ENCODE data around the gene MYL9. TPM values are rescaled to one million over a fixed set of nuclear protein-coding genes. Genes with fewer than 3 reads are reported as not detected.
A peak's percentile ranks its signal among the peaks of the same experiment; 100 is the strongest.

Gene MYL9
- polyA plus RNA-seq, 3 donors = 0.08 to 0.20 TPM; not detected in 1

DNA sequence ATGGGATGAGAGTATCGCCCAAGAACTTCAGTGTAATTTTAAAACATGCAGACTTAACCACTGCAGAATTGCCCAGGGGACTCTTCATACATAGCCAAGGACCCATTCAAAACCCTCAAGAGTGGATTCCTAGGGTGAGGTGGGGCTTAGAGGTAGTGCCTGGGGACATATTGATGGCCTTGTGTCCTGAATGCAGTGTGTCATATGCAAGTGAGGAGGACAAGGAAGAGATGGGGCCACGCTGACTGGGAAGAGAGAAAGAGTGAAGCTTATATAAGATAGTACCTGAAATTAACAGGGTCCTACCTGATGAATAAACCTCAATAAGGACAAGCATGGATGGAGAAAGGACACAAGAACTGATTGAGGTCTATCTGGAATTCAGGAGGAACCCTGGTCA lies 13.9 kb downstream of the MYL9 start:
- TF ChIP-seq, protein P1, sequence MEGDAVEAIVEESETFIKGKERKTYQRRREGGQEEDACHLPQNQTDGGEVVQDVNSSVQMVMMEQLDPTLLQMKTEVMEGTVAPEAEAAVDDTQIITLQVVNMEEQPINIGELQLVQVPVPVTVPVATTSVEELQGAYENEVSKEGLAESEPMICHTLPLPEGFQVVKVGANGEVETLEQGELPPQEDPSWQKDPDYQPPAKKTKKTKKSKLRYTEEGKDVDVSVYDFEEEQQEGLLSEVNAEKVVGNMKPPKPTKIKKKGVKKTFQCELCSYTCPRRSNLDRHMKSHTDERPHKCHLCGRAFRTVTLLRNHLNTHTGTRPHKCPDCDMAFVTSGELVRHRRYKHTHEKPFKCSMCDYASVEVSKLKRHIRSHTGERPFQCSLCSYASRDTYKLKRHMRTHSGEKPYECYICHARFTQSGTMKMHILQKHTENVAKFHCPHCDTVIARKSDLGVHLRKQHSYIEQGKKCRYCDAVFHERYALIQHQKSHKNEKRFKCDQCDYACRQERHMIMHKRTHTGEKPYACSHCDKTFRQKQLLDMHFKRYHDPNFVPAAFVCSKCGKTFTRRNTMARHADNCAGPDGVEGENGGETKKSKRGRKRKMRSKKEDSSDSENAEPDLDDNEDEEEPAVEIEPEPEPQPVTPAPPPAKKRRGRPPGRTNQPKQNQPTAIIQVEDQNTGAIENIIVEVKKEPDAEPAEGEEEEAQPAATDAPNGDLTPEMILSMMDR (IDR thresholded peaks at IDR 0.05) = no peak
- no peak for DNase-seq
- intact Hi-C loops (cut with micrococcal nuclease) = loop anchor here (5.0 to 10.0 kb wide), 3 partner anchors 37 to 200 kb away; partner anchors contain the start of gene RAB5IF (in 2 of the 2)
- H3K27ac Mint-ChIP-seq = no peak overlapping the region
- H2AFZ ChIP-seq (ENCODE audit: insufficient read depth, low read depth, low read length, poor library complexity, severe bottlenecking) = no peak overlapping the region
- no peaks in the 10 kb centered on the region for H4K20me1 ChIP-seq (ENCODE audit: insufficient read depth, low read length)
- H3K9ac ChIP-seq (ENCODE audit: insufficient read depth, low read length, poor library complexity, severe bottlenecking) = no peak overlapping the region
- H3K27me3 Mint-ChIP-seq (ENCODE audit: low read depth in 3 of 3) = peaks cover 0 to 3% (median 2%) of the 10 kb centered on the region in 3 donors
- no peak overlapping the region for H3K4me3 ChIP-seq (replicated peaks in 1 of 3; ENCODE audit: low read depth in 2 of 3, low read length in 3 of 3)
- H3K4me1 ChIP-seq (ENCODE audit: control insufficient read depth in 1 of 2, insufficient read depth in 2 of 2, low read length in 2 of 2) = peaks cover 3 to 4% of the 10 kb centered on the region in 2 donors
- no peak overlapping the region for H3K4me2 ChIP-seq (replicated peaks; ENCODE audit: extremely low read depth, low read length, poor library complexity, severe bottlenecking)
- peaks cover 6% of the 10 kb centered on the region for H3K4me1 Mint-ChIP-seq
- no peaks in the 10 kb centered on the region for H3K9me3 Mint-ChIP-seq
- H3K9me3 ChIP-seq (replicated peaks in 1 of 2; ENCODE audit: control insufficient read depth in 1 of 2, insufficient read depth in 1 of 2, low read length in 2 of 2) = no peaks in the 10 kb centered on the region
- no peaks in the 10 kb centered on the region for H3K36me3 ChIP-seq (replicated peaks in 1 of 2; ENCODE audit: control insufficient read depth in 1 of 2, insufficient read depth in 2 of 2, low read length in 2 of 2)
- H3K27me3 ChIP-seq (ENCODE audit: control insufficient read depth in 2 of 2, insufficient read depth in 2 of 2, low read length in 2 of 2) = no peaks in the 10 kb centered on the region
- no peaks in the 10 kb centered on the region for H3K79me2 ChIP-seq (ENCODE audit: insufficient read depth, low read length)
- H3K36me3 Mint-ChIP-seq = no peaks in the 10 kb centered on the region
- no CpG with 5 or more reads among the region's 2 CpGs for WGBS (ENCODE audit: insufficient coverage)
- H3K27ac ChIP-seq (ENCODE audit: low read depth in 1 of 2, low read length in 2 of 2) = no peak overlapping the region
- H3K4me3 Mint-ChIP-seq = no peak overlapping the region

DNA sequence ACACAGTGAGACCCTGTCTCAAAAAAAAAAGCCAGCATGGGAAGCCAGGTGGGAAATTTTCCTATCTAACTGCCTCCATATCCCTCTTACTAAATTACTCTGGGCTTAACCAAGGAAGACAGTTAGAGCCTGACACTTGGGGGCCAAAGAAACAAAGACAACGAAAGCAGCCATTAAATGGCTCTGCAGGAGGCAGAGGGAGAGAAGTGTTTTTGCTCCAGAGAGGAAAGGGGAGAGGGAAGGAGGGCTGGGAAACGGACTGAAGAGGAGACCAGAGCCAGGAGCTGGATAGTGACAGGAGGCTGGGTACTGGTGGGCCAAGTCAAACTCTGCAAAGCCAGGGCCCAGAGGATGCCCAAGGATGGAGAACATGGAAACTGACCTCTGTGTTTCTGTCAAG lies 21.4 kb downstream of the MYL9 start:
- Histone ChIP-seq H3K4me2 (replicated peaks; ENCODE audit: extremely low read depth, low read length, poor library complexity, severe bottlenecking) (no peak overlapping the region), H4K20me1 (ENCODE audit: insufficient read depth, low read length) (no peaks in the 10 kb centered on the region), H2AFZ (ENCODE audit: insufficient read depth, low read depth, low read length, poor library complexity, severe bottlenecking) (no peak overlapping the region), H3K9ac (ENCODE audit: insufficient read depth, low read length, poor library complexity, severe bottlenecking) (no peak overlapping the region), H3K27me3 (ENCODE audit: control insufficient read depth in 2 of 2, insufficient read depth in 2 of 2, low read length in 2 of 2) (no peaks in the 10 kb centered on the region), H3K4me3 (replicated peaks in 1 of 3; ENCODE audit: low read depth in 2 of 3, low read length in 3 of 3) (no peak overlapping the region), H3K4me1 (ENCODE audit: control insufficient read depth in 1 of 2, insufficient read depth in 2 of 2, low read length in 2 of 2) (no peaks in the 10 kb centered on the region), H3K9me3 (replicated peaks in 1 of 2; ENCODE audit: control insufficient read depth in 1 of 2, insufficient read depth in 1 of 2, low read length in 2 of 2) (peaks cover 5 to 13% of the 10 kb centered on the region in 2 donors), H3K79me2 (ENCODE audit: insufficient read depth, low read length) (no peaks in the 10 kb centered on the region), H3K36me3 (replicated peaks in 1 of 2; ENCODE audit: control insufficient read depth in 1 of 2, insufficient read depth in 2 of 2, low read length in 2 of 2) (no peaks in the 10 kb centered on the region), H3K27ac (ENCODE audit: low read depth in 1 of 2, low read length in 2 of 2) (no peak overlapping the region)
- Mint-ChIP-seq H3K27me3 (ENCODE audit: low read depth in 3 of 3) (no peaks in the 10 kb centered on the region), H3K4me3 (no peak overlapping the region), H3K9me3 (peaks cover 6 to 15% (median 7%) of the 10 kb centered on the region in 7 donors), H3K36me3 (no peaks in the 10 kb centered on the region), H3K4me1 (no peaks in the 10 kb centered on the region), H3K27ac (peak overlapping the region in 1 of 7 donors; percentile 68)
- 95% methylated on average over 2 of the region's 2 CpGs for WGBS (ENCODE audit: insufficient coverage)
- DNase-seq = no peak
- intact Hi-C loops (cut with micrococcal nuclease) = no loop called here
- TF ChIP-seq, protein P1 (IDR thresholded peaks at IDR 0.05) = no peak
